HEK293T (cell line): ENCODE measurements around the gene BRD2.

ENCODE experiments used
- ARNT ChIP-seq: fragments of 450-650 bp; IDR thresholded peaks from 2 replicates; pipeline ENCODE4 v1.6.1; 2017; ENCODE audit warnings: mild to moderate bottlenecking
- ELF4 ChIP-seq: fragments of 450-650 bp; IDR thresholded peaks from 2 replicates; pipeline ENCODE4 v1.6.1; 2017; ENCODE audit warnings: antibody characterized with exemption
- FOXA1 ChIP-seq: fragments of 450-650 bp; IDR thresholded peaks from 2 replicates; pipeline ENCODE4 v1.6.1; 2016; ENCODE audit warnings: mild to moderate bottlenecking
- FOXM1 ChIP-seq: fragments of 450-650 bp; IDR thresholded peaks from 2 replicates; pipeline ENCODE4 v1.6.1; 2017; ENCODE audit warnings: mild to moderate bottlenecking, borderline replicate concordance
- L3MBTL2 ChIP-seq: fragments of 450-650 bp; conservative IDR thresholded peaks from 2 replicates; pipeline ENCODE4 v1.6.1; 2016; ENCODE audit warnings: mild to moderate bottlenecking
- LEF1 ChIP-seq: fragments of 450-650 bp; IDR thresholded peaks from 2 replicates; pipeline ENCODE4 v1.6.1; 2017; ENCODE audit warnings: mild to moderate bottlenecking, borderline replicate concordance
- NFRKB ChIP-seq: fragments of 450-650 bp; IDR thresholded peaks from 2 replicates; pipeline ENCODE4 v1.6.1; 2016; ENCODE audit warnings: mild to moderate bottlenecking, moderate library complexity
- PKNOX1 ChIP-seq: fragments of 450-650 bp; IDR thresholded peaks from 2 replicates; pipeline ENCODE4 v1.6.1; 2016
- SP1 ChIP-seq: fragments of 450-650 bp; IDR thresholded peaks from 2 replicates; pipeline ENCODE4 v1.6.1; 2017

DNA sequence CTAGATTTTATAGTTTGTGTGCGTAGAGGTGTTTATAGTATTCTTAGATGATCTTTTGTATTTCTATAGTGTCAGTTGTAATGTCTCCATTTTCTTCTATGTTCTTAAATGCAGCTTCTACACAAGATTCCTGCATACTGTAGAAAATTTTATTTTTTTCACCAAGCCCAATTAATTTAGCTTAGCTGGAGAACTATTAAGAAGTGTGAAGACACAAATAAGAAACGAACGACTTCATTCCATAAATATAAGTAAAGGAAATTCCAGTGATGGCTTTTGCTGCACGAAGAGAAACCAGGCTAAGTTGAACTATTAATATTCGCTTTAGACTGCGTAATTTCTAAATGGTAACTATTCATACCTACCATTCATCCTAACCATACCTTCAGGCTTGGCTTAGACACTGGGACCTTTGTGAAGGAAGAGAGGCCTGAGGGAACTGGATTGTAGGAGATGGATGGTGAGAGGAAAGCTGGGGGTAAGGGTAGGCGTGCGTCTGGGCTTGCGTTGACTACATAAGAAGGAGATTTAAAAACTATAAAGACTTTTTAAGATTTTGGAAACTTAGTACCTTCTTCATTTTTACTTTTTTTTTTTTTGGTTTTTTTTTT is 25.1 kb downstream of the BRD2 start:
- TF ChIP-seq FOXM1 (no peak), LEF1 (no peak), SP1 (no peak), L3MBTL2 (no peak), FOXA1 (no peak), NFRKB (no peak), ELF4 (no peak), ARNT (no peak), PKNOX1 (no peak)
